ENCODE data around the gene AAK1.

AAK1 gene

DNA sequence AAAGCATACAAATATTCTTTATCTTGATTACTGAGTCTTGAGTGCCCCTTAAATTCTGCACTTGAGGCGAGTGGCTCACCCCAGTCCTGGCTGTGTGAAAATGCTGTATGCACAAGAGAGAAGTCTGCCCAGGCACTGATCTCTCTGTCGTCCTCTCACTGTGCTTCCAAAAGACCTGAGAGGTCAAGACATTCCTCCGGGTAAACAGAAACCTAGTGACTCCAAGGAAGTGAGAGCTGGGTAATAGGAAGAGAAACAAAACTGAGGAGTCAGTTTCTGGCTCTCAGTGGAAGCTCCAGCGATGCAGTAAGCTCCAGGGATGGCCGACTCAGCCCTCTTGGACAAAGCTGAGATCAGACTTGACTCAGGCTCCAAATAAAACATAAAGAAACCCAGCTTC lies 70.9 kb downstream of the AAK1 start:
- Histone ChIP-seq H3K4me1 (ENCODE audit: insufficient read depth, low read length) (peaks cover 20% of the 10 kb centered on the region), H3K9ac (ENCODE audit: low read depth, low read length) (no peak overlapping the region), H3K36me3 (ENCODE audit: insufficient read depth, low read length) (no peaks in the 10 kb centered on the region), H3K9me3 (ENCODE audit: control insufficient read depth, insufficient read depth, low read length) (no peaks in the 10 kb centered on the region)

DNA sequence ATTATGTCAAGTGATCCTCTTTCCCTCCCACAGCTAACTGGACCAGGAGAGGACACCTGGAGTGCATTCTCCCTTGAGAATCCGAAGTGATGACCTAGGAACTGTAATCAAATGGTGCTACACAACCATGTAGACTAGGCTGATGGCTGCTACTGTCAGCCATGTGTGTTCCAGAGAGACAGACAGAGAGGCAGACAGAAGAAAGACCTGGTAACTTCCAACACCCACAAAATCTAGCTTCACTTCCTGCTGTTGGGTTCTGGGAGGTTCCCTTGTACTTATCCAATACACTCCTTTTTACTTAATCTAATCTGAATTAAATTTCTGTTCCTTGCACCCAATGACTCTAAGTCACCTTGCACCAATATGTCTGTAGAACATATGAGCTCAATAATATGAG lies 72.3 kb downstream of the AAK1 start:
- Histone ChIP-seq H3K9me3 (ENCODE audit: control insufficient read depth, insufficient read depth, low read length) (no peaks in the 10 kb centered on the region), H3K36me3 (ENCODE audit: insufficient read depth, low read length) (no peaks in the 10 kb centered on the region), H3K4me1 (ENCODE audit: insufficient read depth, low read length) (peaks cover 7% of the 10 kb centered on the region), H3K9ac (ENCODE audit: low read depth, low read length) (no peak overlapping the region)

- H3K9ac ChIP-seq (ENCODE audit: low read depth, low read length) = no peak overlapping the region
- no peaks in the 10 kb centered on the region for H3K36me3 ChIP-seq (ENCODE audit: insufficient read depth, low read length)
- H3K9me3 ChIP-seq (ENCODE audit: control insufficient read depth, insufficient read depth, low read length) = no peaks in the 10 kb centered on the region
- H3K4me1 ChIP-seq (ENCODE audit: insufficient read depth, low read length) = peaks cover 7% of the 10 kb centered on the region
Measured at GRCh38 chr2:69570474-69570873, 73.1 kb downstream of the AAK1 start.

GRCh38 chr2:69567909-69568300 lies 75.6 kb downstream of the AAK1 start:
- Histone ChIP-seq H3K9ac (ENCODE audit: low read depth, low read length) (no peak overlapping the region), H3K36me3 (ENCODE audit: insufficient read depth, low read length) (no peaks in the 10 kb centered on the region), H3K9me3 (ENCODE audit: control insufficient read depth, insufficient read depth, low read length) (no peaks in the 10 kb centered on the region), H3K4me1 (ENCODE audit: insufficient read depth, low read length) (peaks cover 16% of the 10 kb centered on the region)

GRCh38 chr2:69567157-69567908 lies 76.2 kb downstream of the AAK1 start:
- H3K4me1 ChIP-seq (ENCODE audit: insufficient read depth, low read length) = peaks cover 16% of the 10 kb centered on the region; the same call in 1 of the 2 replicates
- no peak overlapping the region for H3K9ac ChIP-seq (ENCODE audit: low read depth, low read length)
- no peaks in the 10 kb centered on the region for H3K36me3 ChIP-seq (ENCODE audit: insufficient read depth, low read length)
- no peaks in the 10 kb centered on the region for H3K9me3 ChIP-seq (ENCODE audit: control insufficient read depth, insufficient read depth, low read length)

DNA sequence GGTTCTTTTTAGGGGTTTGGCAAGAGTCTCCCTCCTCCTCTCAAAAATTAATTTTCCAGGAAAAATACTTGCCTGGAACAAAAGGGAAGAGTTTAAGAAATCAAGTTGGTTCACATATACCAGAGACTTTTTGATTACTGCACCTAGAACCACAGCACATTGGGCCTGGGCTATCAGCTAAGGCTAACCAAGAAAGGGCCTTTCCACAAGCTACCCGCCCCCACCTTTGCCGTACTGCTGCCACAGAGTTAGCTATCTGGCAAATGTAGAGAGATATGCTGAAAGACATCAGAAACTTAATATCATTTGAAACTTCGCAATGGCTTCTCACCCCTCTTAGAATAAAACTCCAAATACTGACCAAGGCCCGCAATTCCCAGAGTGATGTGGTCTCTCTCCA lies 76.9 kb downstream of the AAK1 start:
- no peaks in the 10 kb centered on the region for H3K9me3 ChIP-seq (ENCODE audit: control insufficient read depth, insufficient read depth, low read length)
- no peaks in the 10 kb centered on the region for H3K36me3 ChIP-seq (ENCODE audit: insufficient read depth, low read length)
- H3K9ac ChIP-seq (ENCODE audit: low read depth, low read length) = no peak overlapping the region
- peaks cover 16% of the 10 kb centered on the region; the same call in 1 of the 2 replicates for H3K4me1 ChIP-seq (ENCODE audit: insufficient read depth, low read length)

DNA sequence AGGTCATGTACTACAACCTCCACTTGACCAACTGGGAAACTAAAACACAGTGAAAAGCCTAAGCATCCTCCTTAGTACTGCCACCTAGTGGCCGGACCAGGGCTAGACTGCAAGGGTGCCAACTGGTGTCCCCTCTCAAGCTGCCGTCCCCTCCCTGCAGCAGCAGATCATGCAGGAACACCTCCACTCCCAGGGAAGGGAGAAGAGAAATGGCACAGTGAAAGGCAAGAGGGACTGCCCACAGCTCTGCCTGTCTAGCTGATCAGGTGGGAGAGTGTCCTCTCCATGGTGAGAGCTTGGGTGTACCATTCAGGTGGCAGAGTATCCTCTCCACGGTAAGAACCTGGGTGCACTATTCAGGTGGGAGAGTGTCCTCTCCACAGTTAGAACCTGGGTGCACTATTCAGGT lies 78.1 kb downstream of the AAK1 start:
- Histone ChIP-seq H3K36me3 (ENCODE audit: insufficient read depth, low read length) (no peaks in the 10 kb centered on the region), H3K9me3 (ENCODE audit: control insufficient read depth, insufficient read depth, low read length) (no peaks in the 10 kb centered on the region), H3K9ac (ENCODE audit: low read depth, low read length) (no peak overlapping the region), H3K4me1 (ENCODE audit: insufficient read depth, low read length) (peaks cover 16% of the 10 kb centered on the region; the same call in 1 of the 2 replicates)

GRCh38 chr2:69564604-69565003 lies 78.9 kb downstream of the AAK1 start:
- H3K9me3 ChIP-seq (ENCODE audit: control insufficient read depth, insufficient read depth, low read length) = no peaks in the 10 kb centered on the region
- H3K9ac ChIP-seq (ENCODE audit: low read depth, low read length) = no peak overlapping the region
- no peaks in the 10 kb centered on the region for H3K36me3 ChIP-seq (ENCODE audit: insufficient read depth, low read length)
- H3K4me1 ChIP-seq (ENCODE audit: insufficient read depth, low read length) = peaks cover 21% of the 10 kb centered on the region

DNA sequence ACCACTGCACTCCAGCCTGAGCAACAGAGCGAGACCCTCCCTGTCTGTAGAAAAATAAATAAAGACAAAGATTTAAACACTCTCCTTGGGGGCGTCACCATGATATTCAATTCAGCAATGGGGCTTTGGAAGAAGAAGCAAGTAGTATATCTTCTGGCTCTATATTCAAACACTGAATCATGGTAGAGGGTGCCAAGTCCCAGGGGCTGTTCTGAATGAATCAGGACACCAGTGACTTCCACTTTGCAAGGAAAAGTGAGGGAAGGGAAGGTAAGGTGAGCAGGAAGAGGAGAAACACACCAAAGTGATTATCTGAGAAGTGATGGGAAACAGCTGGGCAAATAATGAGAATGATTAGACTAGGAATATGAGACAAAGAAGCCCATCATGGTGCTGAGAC lies 80.5 kb downstream of the AAK1 start:
- Histone ChIP-seq H3K36me3 (ENCODE audit: insufficient read depth, low read length) (no peaks in the 10 kb centered on the region), H3K9me3 (ENCODE audit: control insufficient read depth, insufficient read depth, low read length) (no peaks in the 10 kb centered on the region), H3K9ac (ENCODE audit: low read depth, low read length) (no peak overlapping the region), H3K4me1 (ENCODE audit: insufficient read depth, low read length) (peaks cover 18% of the 10 kb centered on the region)

DNA sequence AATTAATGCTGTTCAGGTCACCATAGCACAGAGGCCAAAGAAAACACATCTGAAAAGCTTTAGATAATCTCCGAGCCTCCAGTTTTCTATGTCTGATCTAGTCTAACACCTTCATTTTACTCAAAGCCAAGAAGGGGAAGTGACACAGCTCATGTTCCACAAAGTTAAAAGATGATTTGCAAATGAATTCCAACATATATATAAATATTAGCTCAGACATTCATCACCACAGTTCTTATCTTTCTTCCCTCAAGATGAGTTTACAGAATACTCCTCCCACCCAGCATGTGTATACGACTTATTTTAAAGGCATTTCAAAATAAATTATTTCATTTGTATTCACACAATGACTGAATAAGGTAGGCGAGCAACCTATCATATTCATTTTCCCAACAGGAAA lies 82.4 kb downstream of the AAK1 start:
- Histone ChIP-seq H3K9ac (ENCODE audit: low read depth, low read length) (no peak overlapping the region), H3K4me1 (ENCODE audit: insufficient read depth, low read length) (peaks cover 14% of the 10 kb centered on the region), H3K9me3 (ENCODE audit: control insufficient read depth, insufficient read depth, low read length) (no peaks in the 10 kb centered on the region), H3K36me3 (ENCODE audit: insufficient read depth, low read length) (no peaks in the 10 kb centered on the region)

- no peak overlapping the region for H3K9ac ChIP-seq (ENCODE audit: low read depth, low read length)
- H3K36me3 ChIP-seq (ENCODE audit: insufficient read depth, low read length) = no peaks in the 10 kb centered on the region
- H3K4me1 ChIP-seq (ENCODE audit: insufficient read depth, low read length) = peaks cover 12% of the 10 kb centered on the region
Measured at GRCh38 chr2:69560147-69560482, 83.4 kb downstream of the AAK1 start.

DNA sequence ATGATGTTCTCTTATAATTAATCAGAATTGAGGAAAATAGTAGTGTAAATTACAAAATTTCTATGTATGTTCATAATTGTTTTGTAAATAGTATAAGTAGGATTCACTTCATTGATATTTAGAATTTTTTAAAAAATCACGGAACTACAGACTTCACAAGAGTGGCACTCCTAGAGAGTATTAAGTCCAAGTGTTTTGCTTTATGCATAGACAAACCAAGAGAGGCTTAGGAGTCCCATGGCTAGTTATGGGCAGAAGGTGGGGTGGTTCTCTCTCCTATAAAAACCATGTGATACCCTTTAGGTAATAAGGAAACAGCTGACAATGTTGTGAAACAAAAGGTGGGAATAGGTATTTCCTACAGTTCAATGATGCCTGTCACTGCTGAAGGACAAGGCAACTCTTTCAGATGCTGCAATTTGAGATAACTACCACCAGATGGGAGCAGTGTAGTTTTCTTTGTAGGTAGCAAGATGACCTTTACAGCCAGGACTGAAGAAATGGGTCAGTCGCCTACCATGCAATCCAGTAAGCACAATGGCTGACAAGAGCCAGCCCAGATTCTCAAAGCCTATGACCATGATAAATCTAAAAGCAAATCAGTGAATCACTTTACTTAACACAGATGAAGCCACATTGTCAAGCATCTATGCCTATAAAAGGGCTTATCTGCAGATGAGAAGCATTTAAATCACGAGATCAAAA lies 83.9 kb downstream of the AAK1 start:
- no peak overlapping the region for H3K9ac ChIP-seq (ENCODE audit: low read depth, low read length)
- H3K36me3 ChIP-seq (ENCODE audit: insufficient read depth, low read length) = no peaks in the 10 kb centered on the region
- H3K4me1 ChIP-seq (ENCODE audit: insufficient read depth, low read length) = peaks cover 6% of the 10 kb centered on the region
- H3K9me3 ChIP-seq (ENCODE audit: control insufficient read depth, insufficient read depth, low read length) = no peaks in the 10 kb centered on the region

More at GRCh38 chr2:69560147-69560482, 83.4 kb downstream of the AAK1 start:
- H3K9me3 ChIP-seq (ENCODE audit: control insufficient read depth, insufficient read depth, low read length) = no peaks in the 10 kb centered on the region

DNA sequence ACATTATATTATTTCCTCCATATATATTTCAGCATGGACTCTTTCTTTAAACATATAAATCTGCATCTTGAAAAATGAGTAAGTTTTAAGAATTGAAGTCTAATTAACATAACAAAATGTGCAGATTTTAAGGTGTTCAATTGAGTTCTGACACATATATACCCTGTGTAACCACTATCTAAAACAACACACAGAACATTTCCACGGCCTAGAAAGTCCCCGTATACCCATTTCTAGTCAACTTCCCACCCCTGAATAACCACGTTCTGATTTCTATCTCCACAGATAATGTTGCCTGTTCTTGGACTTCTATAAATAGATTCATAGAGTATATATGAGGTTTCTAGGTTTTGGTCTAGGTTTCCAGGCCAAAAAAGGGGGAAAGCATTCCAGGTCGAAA lies 87.5 kb downstream of the AAK1 start:
- peaks cover 4% of the 10 kb centered on the region for H3K4me1 ChIP-seq (ENCODE audit: insufficient read depth, low read length)
- H3K36me3 ChIP-seq (ENCODE audit: insufficient read depth, low read length) = no peaks in the 10 kb centered on the region; the same call in 1 of the 2 replicates
- H3K9me3 ChIP-seq (ENCODE audit: control insufficient read depth, insufficient read depth, low read length) = no peaks in the 10 kb centered on the region
- no peak overlapping the region for H3K9ac ChIP-seq (ENCODE audit: low read depth, low read length)

GRCh38 chr2:69554981-69555380 lies 88.6 kb downstream of the AAK1 start:
- H3K4me1 ChIP-seq (ENCODE audit: insufficient read depth, low read length) = peaks cover 2% of the 10 kb centered on the region
- H3K9ac ChIP-seq (ENCODE audit: low read depth, low read length) = no peak overlapping the region
- no peaks in the 10 kb centered on the region for H3K9me3 ChIP-seq (ENCODE audit: control insufficient read depth, insufficient read depth, low read length)
- H3K36me3 ChIP-seq (ENCODE audit: insufficient read depth, low read length) = no peaks in the 10 kb centered on the region; the same call in 1 of the 2 replicates

- no peak overlapping the region for H3K9ac ChIP-seq (ENCODE audit: low read depth, low read length)
- H3K4me1 ChIP-seq (ENCODE audit: insufficient read depth, low read length) = no peaks in the 10 kb centered on the region
- no peaks in the 10 kb centered on the region; the same call in 1 of the 2 replicates for H3K36me3 ChIP-seq (ENCODE audit: insufficient read depth, low read length)
- no peaks in the 10 kb centered on the region for H3K9me3 ChIP-seq (ENCODE audit: control insufficient read depth, insufficient read depth, low read length)
Measured at GRCh38 chr2:69554568-69554967, 89.0 kb downstream of the AAK1 start.
